OCI-M2 (cell line): ENCODE results near the gene OCA2.
"Not testable (repeated sequence)": the region's sequence is repeated elsewhere in the genome, so short reads cannot be mapped to it uniquely, and the experiment has no call there.

Source experiments
- DNase-seq: peaks from one replicate; lab custom pipeline; 2025; ENCODE audit not compliant: unreplicated experiment; lab: John Stamatoyannopoulos, UW

OCA2 gene

GRCh38 chr15:27955087-27955486 lies 144.0 kb downstream of the OCA2 start:
- no peak for DNase-seq

- not testable (repeated sequence) for DNase-seq
Measured at GRCh38 chr15:27952593-27952992, 146.5 kb downstream of the OCA2 start.

GRCh38 chr15:27951191-27951890 lies 147.8 kb downstream of the OCA2 start:
- DNase-seq = no peak

DNA sequence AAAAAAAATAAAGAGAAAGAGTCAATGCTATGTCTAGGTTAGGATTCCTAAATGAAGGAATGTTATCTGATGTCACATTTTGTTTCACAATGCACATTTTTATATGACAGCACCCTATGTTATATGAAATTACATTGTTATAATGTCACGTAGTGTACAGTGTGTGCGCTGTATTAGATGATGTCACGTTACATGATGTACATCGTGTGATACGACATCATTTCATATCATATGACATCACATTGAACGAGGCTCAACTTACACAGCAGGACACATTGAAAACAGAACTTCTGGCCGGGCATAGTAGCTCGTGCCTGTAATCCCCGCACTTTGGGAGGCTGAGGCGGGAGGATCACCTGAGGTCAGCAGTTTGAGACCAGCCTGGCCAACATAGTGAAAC lies 150.0 kb downstream of the OCA2 start:
- no peak for DNase-seq

DNA sequence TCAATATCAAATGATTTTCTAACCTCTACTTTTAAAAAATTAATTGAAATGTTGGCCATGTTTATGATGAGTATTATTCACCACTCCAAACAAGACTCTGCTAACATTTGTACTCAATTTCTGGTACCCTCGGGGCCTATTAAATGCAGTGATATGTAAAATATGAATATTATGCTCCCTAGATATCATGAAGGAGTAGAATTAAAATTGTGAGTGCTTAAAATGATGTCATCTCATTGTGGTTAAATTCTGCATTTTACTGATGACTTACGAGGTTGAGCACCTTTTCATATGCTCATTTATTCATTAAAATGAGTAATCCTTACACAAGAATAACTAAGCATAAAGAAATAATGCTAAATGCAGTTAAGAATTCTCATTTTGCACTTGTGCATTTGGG lies 159.9 kb downstream of the OCA2 start:
- no peak for DNase-seq

- no peak for DNase-seq
Measured at GRCh38 chr15:27937851-27938250, 161.3 kb downstream of the OCA2 start.

DNA sequence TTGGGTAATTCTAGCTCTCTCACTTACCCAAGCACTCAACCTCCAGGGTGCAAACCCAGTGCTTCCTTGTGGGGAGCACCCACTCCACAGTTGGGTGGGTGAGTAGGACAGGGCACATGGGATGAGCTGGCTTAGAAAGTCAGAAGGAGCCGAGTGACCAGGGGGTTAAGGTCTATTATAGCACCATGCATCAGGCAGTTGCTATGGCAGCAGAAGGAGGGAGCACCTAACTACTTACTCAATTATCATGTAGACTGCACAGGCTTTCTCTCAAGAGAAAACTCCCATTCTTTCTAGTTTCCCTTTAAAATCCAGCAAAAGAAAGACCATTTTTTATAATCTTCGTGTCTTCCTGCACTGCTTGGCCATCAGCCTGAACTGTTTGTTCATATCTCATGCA lies 163.0 kb downstream of the OCA2 start:
- DNase-seq = no peak

GRCh38 chr15:27935328-27935727 lies 163.8 kb downstream of the OCA2 start:
- DNase-seq = no peak

GRCh38 chr15:27934782-27935181 lies 164.3 kb downstream of the OCA2 start:
- DNase-seq = no peak

DNA sequence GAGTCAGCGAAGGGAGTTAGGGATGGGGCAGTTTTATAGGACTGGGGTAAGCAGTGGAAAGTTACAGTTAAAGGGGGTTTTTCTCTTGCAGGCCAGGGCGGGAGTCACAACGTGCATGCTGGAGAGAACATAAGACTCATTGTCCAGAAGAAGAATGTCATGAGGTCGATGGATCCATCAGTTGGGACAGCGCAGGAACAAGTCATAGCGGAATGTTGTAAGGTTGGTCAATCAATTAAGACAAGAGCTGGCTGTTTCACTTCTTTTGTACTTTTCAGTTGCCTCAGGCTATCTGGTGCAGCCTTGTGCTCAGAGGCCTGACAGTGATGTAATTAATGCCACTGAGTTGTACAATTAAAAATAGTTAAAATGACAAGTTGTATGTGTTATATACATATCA lies 165.6 kb downstream of the OCA2 start:
- DNase-seq = no peak

DNA sequence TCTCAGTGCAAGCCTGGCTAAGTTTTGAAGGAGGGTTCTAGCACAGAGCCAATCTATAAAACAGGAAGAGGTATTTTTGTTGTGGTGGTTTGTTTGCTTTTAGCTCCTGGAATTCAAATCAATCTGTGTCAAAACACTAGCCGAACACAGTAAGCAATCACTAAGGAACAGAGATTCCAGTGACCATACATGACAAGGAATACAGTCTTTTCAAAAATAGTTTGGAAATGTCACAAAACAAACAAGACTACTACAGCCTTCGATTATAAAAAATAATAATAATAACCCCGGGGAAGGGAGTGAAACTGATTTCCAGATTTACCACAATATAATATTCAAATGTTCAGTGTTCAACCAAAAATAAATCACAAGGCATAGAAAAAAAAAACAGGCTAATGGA lies 166.5 kb downstream of the OCA2 start:
- DNase-seq = no peak

DNA sequence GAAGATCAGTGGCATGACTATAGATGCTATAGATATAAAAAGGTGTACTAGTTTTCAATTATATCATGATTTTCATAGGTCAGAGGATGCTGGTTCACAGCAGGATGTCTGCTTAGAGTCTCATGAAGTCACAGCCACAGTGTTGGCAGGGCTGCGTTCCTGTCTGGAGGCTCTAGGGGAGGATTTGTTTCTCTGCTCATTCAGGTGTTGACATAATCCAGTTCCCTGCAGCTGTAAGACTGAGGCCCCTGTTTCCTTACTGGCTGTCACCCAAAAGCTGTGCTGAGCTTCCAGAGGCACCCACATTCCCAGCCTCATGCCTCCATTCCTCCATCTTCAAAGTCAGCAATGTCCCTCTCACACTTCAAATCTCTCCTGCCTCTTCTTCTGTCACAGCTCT lies 170.7 kb downstream of the OCA2 start:
- DNase-seq = no peak

GRCh38 chr15:27912283-27912682 lies 186.8 kb downstream of the OCA2 start:
- no peak for DNase-seq

DNA sequence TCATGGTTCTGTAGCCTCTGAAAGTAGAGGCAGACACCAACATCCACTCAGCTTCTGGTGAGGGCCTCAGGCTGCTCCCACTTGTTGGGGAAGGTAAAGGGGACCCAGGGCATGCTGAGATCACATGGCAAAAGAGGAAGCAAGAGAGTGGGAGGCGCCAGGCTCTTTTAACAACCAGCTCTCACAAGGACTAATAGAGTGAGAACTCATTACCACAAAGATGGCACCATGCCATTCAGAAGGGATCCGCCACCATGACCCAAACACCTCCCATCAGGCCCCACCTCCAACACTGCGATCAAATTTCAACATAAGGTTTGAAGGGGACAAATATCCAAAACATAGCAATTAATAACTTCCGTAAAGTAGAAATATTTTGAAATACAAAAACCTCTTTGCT lies 192.3 kb downstream of the OCA2 start:
- no peak for DNase-seq

GRCh38 chr15:27903405-27903804 lies 195.7 kb downstream of the OCA2 start:
- no peak for DNase-seq

GRCh38 chr15:27902680-27903385 lies 196.3 kb downstream of the OCA2 start:
- DNase-seq = no peak

DNA sequence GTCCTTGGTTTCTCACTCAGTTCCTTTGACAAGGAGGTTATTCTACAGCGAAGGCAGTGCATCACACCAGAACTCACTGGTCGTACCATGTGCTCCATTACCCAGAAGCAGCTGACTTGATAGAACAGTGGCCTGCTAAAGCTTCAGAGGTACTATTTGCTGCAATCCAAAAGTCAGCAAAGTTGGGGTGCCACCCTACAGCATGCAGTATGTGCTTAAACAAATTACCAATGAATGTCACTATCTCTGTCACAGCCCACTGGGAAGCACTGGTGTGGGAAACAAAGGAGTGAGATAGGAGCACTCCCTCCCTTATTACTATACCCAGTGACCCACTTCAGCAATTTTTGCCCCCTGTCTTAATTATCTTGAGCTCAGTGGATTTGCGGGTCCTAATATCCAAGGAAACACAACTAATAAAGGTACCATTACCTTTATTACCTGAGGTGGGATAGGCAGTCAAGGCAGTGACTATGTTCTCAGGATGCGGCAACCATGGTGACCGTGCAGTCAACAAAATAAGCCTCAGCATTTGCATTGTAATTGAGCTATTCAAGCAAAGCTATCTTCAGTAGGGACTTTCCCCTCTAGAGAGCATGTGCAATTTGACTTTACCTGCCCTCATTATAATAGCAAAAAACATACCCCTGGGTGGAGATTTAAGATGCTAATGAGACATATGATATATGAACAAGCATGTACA lies 199.4 kb downstream of the OCA2 start:
- DNase-seq = no peak

DNA sequence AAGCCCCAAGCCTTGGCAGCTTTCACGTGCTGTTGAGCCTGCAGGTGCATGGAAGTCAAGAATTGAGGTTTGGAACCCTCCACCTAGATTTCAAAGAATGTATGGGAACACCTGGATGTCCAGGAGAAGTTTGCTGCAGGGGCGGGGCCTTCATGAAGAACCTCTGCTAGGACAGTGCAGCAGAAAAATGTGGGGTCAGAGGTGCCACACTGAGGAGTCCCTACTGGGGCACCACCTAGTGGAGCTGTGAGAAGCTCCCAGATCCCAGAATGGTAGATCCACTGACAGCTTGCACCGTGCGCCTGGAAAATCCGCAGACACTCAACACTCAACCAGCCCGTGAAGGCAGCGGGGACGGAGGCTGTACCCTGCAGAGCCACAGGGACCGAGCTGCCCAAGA lies 201.6 kb downstream of the OCA2 start:
- no peak for DNase-seq

GRCh38 chr15:27894645-27895044 lies 204.5 kb downstream of the OCA2 start:
- no peak for DNase-seq

DNA sequence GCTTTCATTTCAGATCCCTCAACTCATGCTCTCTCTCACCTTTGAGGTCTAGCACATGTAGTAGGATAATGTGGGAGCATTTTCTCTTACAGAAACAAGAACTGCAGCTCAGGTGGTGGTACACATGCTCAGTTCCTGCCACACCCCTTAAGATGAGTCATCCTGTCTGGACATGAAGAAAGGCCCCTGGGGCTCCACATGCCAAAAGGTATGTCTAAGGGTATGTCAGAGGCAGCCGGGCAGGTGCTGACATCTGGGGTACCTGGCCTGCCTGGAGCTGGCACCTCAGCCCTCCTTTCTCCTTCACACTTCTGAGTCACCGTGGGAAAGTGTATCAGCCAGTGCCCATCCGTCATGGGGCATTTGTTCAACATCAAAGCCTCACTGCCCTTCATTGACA lies 209.9 kb downstream of the OCA2 start:
- DNase-seq = no peak

- DNase-seq = no peak
Measured at GRCh38 chr15:27885201-27885600, 213.9 kb downstream of the OCA2 start.

- DNase-seq = no peak
Measured at GRCh38 chr15:27884726-27885125, 214.4 kb downstream of the OCA2 start.
